ENCODE data around the gene PDLIM7. TPM values are rescaled to one million over a fixed set of nuclear protein-coding genes. Genes with fewer than 3 reads are reported as not detected.

Gene PDLIM7
- total RNA-seq, 1 donor from 2014 or later: 113 TPM

- no peak for DNase-seq (ENCODE audit: low spot score, unreplicated experiment)
- no peak for TF ChIP-seq CTCF (IDR thresholded peaks at IDR 0.05; ENCODE audit: unreplicated experiment)
- peaks cover 16% of the 10 kb centered on the region for H3K36me3 Mint-ChIP-seq (ENCODE audit: insufficient read depth)
- H3K27ac Mint-ChIP-seq: peak overlapping the region; percentile 41
- no peaks in the 10 kb centered on the region for H3K27me3 Mint-ChIP-seq
- no peaks in the 10 kb centered on the region for H3K9me3 Mint-ChIP-seq (ENCODE audit: low read depth)
- peaks cover 7% of the 10 kb centered on the region for H3K4me1 Mint-ChIP-seq (ENCODE audit: low read depth)
- no peak overlapping the region for H3K4me3 Mint-ChIP-seq (ENCODE audit: low read depth)
These were observed 5.2 kb downstream of the PDLIM7 start for GRCh38 chr5:177491983-177492746.

GRCh38 chr5:177491429-177491945 is 5.9 kb downstream of the PDLIM7 start:
- H3K4me1 Mint-ChIP-seq (ENCODE audit: low read depth): peaks cover 7% of the 10 kb centered on the region
- H3K4me3 Mint-ChIP-seq (ENCODE audit: low read depth): no peak overlapping the region
- H3K27me3 Mint-ChIP-seq: no peaks in the 10 kb centered on the region
- TF ChIP-seq CTCF (IDR thresholded peaks at IDR 0.05; ENCODE audit: unreplicated experiment): peak; percentile 73
- H3K36me3 Mint-ChIP-seq (ENCODE audit: insufficient read depth): peaks cover 18% of the 10 kb centered on the region
- no peaks in the 10 kb centered on the region for H3K9me3 Mint-ChIP-seq (ENCODE audit: low read depth)
- H3K27ac Mint-ChIP-seq: no peak overlapping the region
- DNase-seq (ENCODE audit: low spot score, unreplicated experiment): peak; percentile 60

GRCh38 chr5:177490992-177491391 is 6.4 kb downstream of the PDLIM7 start:
- H3K4me1 Mint-ChIP-seq (ENCODE audit: low read depth): peaks cover 3% of the 10 kb centered on the region
- DNase-seq (ENCODE audit: low spot score, unreplicated experiment): no peak
- H3K27ac Mint-ChIP-seq: no peak overlapping the region
- H3K27me3 Mint-ChIP-seq: no peaks in the 10 kb centered on the region
- H3K36me3 Mint-ChIP-seq (ENCODE audit: insufficient read depth): peaks cover 18% of the 10 kb centered on the region
- H3K4me3 Mint-ChIP-seq (ENCODE audit: low read depth): no peak overlapping the region
- no peaks in the 10 kb centered on the region for H3K9me3 Mint-ChIP-seq (ENCODE audit: low read depth)
- TF ChIP-seq CTCF (IDR thresholded peaks at IDR 0.05; ENCODE audit: unreplicated experiment): no peak

- no peak overlapping the region for H3K4me3 Mint-ChIP-seq (ENCODE audit: low read depth)
- H3K36me3 Mint-ChIP-seq (ENCODE audit: insufficient read depth): peaks cover 18% of the 10 kb centered on the region
- TF ChIP-seq CTCF (IDR thresholded peaks at IDR 0.05; ENCODE audit: unreplicated experiment): no peak
- no peak for DNase-seq (ENCODE audit: low spot score, unreplicated experiment)
- H3K27me3 Mint-ChIP-seq: no peaks in the 10 kb centered on the region
- H3K9me3 Mint-ChIP-seq (ENCODE audit: low read depth): no peaks in the 10 kb centered on the region
- peaks cover 2% of the 10 kb centered on the region for H3K4me1 Mint-ChIP-seq (ENCODE audit: low read depth)
- no peak overlapping the region for H3K27ac Mint-ChIP-seq
These were observed 7.0 kb downstream of the PDLIM7 start for GRCh38 chr5:177490311-177490991.

GRCh38 chr5:177489119-177489716 is 8.2 kb downstream of the PDLIM7 start:
- peaks cover 22% of the 10 kb centered on the region for H3K36me3 Mint-ChIP-seq (ENCODE audit: insufficient read depth)
- peak; percentile 11 for TF ChIP-seq CTCF (IDR thresholded peaks at IDR 0.05; ENCODE audit: unreplicated experiment)
- peaks cover 2% of the 10 kb centered on the region for H3K4me1 Mint-ChIP-seq (ENCODE audit: low read depth)
- no peaks in the 10 kb centered on the region for H3K9me3 Mint-ChIP-seq (ENCODE audit: low read depth)
- no peak overlapping the region for H3K4me3 Mint-ChIP-seq (ENCODE audit: low read depth)
- H3K27me3 Mint-ChIP-seq: no peaks in the 10 kb centered on the region
- DNase-seq (ENCODE audit: low spot score, unreplicated experiment): no peak
- no peak overlapping the region for H3K27ac Mint-ChIP-seq

Data from progenitor cell of endocrine pancreas (in vitro differentiated cells).